Measurements from ENCODE around the gene SMAD5.

DNA sequence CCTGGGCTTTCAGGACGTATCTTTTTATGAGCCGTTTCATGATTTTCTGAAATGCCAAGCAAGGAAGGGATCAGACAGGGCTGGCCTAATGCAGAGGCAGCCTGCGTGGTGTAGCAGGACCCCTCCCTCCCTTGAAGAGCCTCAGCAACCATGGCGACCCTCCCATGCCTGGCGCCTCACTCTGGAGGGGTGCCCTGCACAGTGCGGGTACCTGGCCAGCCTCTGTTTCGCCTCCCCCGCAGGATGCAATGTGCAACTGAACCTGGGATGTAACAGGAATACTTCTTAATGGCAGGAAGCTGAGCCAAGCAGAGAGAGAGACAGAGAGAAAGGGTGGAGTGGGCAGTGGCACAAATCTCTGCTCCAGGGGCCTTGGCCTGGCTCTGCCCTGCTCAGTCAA lies 83.6 kb downstream of the SMAD5 start:
- TF ChIP-seq TAF1 (IDR thresholded peaks at IDR 0.05; ENCODE audit: low read depth, low read length) (no peak), POLR2AphosphoS5 (IDR thresholded peaks at IDR 0.05; ENCODE audit: low read depth, low read length) (no peak), POLR2A (IDR thresholded peaks at IDR 0.05; ENCODE audit: low read depth, low read length) (no peak), SPI1 (IDR thresholded peaks at IDR 0.05; ENCODE audit: low read depth, low read length) (no peak), PAX5 (IDR thresholded peaks at IDR 0.05; ENCODE audit: insufficient read depth, low read length, severe bottlenecking) (no peak), POU2F2 (IDR thresholded peaks at IDR 0.05; ENCODE audit: low read depth, low read length) (no peak)
